HG02884 (cell line): ENCODE results near the gene FIGN.

Experiments
- ATAC-seq: cut with Tn5 transposase; IDR thresholded peaks from one replicate; pipeline ENCODE4 v1.9.1; 2021; ENCODE audit warnings: mild to moderate bottlenecking, moderate library complexity; ENCODE audit not compliant: unreplicated experiment

FIGN gene

DNA sequence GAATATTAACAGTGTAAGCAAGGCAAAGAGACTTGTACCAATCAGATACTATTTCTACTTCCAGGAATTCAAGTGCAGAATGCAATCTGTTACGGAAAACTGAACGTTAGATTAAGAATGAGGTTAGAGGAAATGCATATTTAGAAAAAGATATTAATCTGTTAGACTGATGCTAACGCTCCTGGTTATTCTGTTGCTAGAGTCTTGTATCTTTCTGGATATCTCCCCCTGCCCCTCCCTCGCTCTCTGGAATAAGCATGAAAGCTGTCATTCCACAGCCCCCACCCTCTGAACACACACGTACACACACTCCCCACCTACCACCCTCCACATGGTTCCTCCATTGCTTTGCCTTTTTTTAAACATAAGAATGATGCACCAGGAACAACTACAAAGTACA lies 24.1 kb downstream of the FIGN start:
- ATAC-seq: no peak

DNA sequence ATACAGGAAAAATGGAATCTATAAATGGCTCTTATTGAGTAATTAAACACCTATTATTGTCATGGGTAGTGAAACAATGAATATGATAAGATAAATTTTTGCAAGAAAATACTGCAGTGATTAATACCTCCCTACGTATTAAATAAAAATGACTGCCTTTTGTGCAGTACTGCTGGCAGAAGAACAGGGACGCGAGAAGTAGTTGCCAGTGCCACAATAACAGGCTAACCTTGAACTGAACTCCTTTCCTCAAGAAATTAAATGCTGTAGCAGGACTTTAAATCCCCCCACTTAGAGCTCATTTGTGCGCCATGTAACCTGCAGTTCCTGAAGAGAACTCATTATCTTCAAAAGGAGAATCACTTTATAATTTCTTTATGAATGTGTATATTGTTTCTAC lies 24.6 kb downstream of the FIGN start:
- no peak for ATAC-seq

GRCh38 chr2:163709270-163709669 lies 26.5 kb downstream of the FIGN start:
- no peak for ATAC-seq

DNA sequence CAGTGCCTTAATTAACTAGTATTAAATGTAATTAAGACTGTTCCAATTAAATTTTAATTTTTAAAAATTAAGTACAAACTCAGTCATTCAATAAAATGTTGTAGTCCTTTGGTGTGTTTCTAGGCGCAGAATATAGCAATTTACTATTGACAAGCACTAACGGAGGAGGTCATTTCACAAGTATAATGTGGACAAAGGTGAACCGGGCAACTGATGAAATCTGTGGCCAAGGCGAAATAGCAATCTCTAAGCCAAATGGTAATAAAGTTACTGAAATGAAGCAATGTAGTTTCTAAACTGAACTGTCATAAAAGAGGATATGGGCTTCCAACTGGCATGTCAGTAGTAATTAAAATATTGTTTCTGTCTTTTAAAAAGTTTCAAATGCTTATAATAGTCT lies 27.5 kb downstream of the FIGN start:
- no peak for ATAC-seq

- ATAC-seq: no peak
Observed at GRCh38 chr2:163703386-163703785, 32.4 kb downstream of the FIGN start.

DNA sequence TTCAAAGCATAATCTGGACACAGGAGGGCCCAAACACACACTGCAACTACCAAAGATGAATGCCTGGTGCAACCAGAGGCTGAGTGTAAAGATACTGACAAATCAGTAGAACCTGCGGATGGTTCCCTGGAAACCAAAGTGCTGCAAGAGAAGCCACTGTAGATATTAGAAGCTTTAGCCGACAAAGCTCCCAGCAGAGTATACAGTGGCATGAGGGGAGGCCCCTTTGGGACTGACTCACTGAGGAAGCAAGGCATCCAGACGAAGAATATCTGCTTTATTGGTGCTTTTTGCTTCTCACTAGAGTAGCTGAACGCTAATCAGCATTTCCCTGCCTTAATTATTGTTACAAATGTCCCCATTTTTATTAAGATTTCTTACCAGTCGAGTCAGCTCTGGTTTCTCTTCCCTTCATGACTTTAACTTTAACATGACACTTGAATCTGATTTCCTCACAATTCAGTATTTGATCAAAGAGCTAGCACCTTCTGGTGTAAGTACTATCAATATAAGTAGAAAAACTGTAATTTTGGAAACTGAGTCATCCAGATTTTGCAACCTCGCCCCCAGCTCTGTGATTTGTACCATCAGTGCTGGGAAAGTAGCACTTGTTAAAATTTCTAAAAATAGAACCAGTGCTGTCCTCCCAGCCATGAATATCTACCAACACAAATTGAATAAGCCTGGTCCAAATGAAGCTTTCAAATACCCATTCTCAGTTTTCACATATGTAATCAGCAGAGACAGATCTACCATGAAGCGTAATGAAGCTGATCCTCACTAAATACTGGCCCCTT lies 34.2 kb downstream of the FIGN start:
- ATAC-seq: no peak

GRCh38 chr2:163698857-163699256 lies 37.0 kb downstream of the FIGN start:
- no peak for ATAC-seq

GRCh38 chr2:163697846-163698637 lies 37.8 kb downstream of the FIGN start:
- ATAC-seq: no peak

DNA sequence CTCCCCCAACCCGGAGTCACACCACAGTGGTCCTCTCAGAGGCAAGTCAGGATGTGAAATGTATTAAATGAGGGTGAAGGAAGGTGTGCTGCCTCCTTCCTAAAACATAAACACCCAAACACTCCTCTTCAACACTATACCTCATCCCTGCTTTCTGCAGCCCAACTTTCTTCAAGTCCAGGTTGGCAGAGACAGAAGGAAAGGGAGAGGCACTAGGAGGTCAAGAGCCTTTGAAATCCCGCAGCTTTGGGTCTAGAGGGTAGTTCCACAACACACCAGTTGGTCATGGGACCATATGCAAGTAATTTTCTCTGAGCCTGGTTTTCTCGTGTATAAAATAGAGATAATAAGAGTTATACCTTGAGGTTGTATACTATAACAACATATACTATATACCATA lies 38.4 kb downstream of the FIGN start:
- ATAC-seq: no peak

DNA sequence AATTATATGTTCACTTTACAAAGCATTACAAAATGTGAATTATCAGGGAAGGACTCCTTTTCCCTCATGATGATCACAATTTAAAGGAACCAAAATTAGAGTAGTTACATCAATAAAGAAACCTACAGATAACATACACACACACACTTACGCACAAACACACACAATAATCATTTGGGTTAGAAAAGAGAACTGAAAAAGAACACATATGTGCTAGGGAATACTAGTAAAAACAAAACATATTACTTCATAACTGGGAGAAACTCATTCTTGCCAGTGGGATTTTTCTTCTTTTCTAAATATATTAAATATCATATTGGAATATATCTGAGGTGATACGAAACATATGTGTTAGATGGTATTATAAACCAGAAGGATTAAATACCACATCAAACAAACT lies 42.3 kb downstream of the FIGN start:
- no peak for ATAC-seq

- no peak for ATAC-seq
Observed at GRCh38 chr2:163692611-163693482, 43.0 kb downstream of the FIGN start.

GRCh38 chr2:163692081-163692480 lies 43.7 kb downstream of the FIGN start:
- ATAC-seq: no peak

- no peak for ATAC-seq
Observed at GRCh38 chr2:163690896-163691295, 44.9 kb downstream of the FIGN start.

- ATAC-seq: no peak
Observed at GRCh38 chr2:163687217-163687616, 48.6 kb downstream of the FIGN start.

DNA sequence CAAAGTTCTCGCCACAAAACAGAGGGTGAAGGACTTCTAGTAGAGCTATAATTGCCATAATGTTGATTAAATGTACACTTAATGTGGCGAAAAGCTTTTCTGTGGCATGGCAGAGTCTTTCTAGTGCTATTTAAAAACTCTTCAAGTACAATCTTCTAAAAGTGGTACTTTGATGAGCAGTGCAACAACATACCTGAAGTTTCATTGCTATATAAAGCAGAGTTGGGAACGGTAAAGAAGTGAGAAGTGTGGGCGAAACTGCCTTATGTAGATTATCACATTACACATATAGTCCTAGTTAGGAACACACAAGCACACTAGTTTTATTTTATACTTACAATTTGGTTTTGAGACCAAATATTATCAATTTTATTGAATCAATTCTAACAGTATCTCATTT lies 49.5 kb downstream of the FIGN start:
- no peak for ATAC-seq

- ATAC-seq: no peak
Observed at GRCh38 chr2:163682695-163683094, 53.1 kb downstream of the FIGN start.

DNA sequence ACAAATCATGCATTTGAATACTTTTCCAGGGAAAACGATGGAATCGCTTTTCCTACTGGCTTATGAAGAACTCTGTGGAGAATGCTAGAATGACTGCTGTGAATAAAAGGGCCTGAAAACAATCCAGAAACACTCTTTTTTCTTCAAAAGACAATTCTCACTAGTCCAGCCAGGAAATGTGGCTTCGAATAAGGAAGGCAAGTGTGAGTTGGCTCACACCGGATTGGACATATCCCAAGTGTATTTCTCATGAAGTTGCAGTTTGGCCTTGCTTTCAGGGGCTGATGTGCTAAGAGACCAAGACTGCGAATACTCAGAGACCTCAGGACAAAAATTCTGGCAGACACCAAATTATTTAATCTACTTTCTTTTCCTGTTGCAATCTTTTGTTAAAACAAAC lies 54.1 kb downstream of the FIGN start:
- ATAC-seq: no peak

GRCh38 chr2:163675388-163675787 lies 60.4 kb downstream of the FIGN start:
- no peak for ATAC-seq

DNA sequence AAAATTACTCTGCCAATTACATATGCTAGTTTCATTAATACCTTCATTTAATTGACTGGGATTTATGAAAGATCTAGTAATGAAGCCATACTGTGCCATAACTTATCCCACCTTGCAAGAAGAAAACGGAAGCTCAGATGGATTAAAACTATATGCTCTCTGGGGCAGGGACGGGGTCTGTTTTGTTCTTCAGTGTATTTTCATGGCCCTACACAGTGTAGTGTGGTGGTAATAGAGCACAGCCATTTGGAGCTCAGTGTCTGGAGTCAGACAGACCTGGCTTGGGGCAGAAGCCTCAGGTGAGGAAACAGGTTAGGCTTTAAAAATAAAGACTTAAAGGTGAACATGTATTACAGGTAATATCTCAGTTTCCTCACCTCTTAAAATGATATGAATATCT lies 62.3 kb downstream of the FIGN start:
- no peak for ATAC-seq

- ATAC-seq: no peak
Observed at GRCh38 chr2:163670929-163671328, 64.9 kb downstream of the FIGN start.

DNA sequence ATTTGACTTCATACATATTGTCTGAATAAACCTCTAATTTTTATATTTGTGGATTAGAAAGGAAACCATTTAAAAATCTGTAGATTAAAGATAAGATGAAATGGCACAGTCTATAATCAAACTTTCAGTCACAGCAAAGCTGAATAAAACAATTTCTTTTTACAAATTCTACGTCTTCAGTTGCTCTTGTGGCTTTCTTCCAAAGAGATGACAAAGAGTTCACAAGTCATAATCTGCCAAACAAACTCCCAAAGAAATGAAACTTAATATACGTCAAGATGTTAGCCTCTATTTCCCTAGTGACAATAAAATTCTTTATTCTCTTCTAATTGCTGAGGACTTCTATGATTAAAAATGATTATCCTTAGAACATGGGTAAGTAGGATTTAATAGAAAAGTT lies 66.3 kb downstream of the FIGN start:
- no peak for ATAC-seq
